GM12892 (cell line): ENCODE results near the gene FIGLA.

ENCODE experiments used
- DNase-seq: peaks from one replicate; pipeline ENCODE4 v3.0.0; 2011; ENCODE audit not compliant: insufficient read length
- FAIRE-seq: peaks from 2 replicates; lab custom pipeline; 2011; peaks lifted over from hg19 to GRCh38; lab: Jason Lieb, UNC
- POLR2A ChIP-seq: IDR thresholded peaks from 2 replicates; pipeline ENCODE4 v1.6.1; 2011; ENCODE audit warnings: low read depth, low read length, control low read depth
- POLR2AphosphoS5 ChIP-seq: IDR thresholded peaks from 2 replicates; pipeline ENCODE4 v1.6.1; 2011; ENCODE audit warnings: low read depth, low read length, control low read depth
- TAF1 ChIP-seq: IDR thresholded peaks from 2 replicates; pipeline ENCODE4 v1.6.1; 2011; ENCODE audit warnings: low read depth, mild to moderate bottlenecking, control low read depth, low read length, borderline replicate concordance

FIGLA gene

GRCh38 chr2:70828115-70828514 lies 37.7 kb upstream of the FIGLA start:
- FAIRE-seq: no peak
- TF ChIP-seq TAF1 (no peak), POLR2AphosphoS5 (no peak), POLR2A (no peak)
- no peak for DNase-seq

- DNase-seq (no peak), FAIRE-seq (no peak)
- TF ChIP-seq POLR2AphosphoS5 (no peak), POLR2A (no peak), TAF1 (no peak)
These were observed 36.9 kb upstream of the FIGLA start for GRCh38 chr2:70827388-70827787.

GRCh38 chr2:70826696-70827350 lies 36.4 kb upstream of the FIGLA start:
- no peak for DNase-seq
- TF ChIP-seq POLR2A (no peak), TAF1 (no peak), POLR2AphosphoS5 (no peak)
- no peak for FAIRE-seq

GRCh38 chr2:70823249-70823648 lies 32.8 kb upstream of the FIGLA start:
- TF ChIP-seq POLR2A: no peak
- TF ChIP-seq TAF1: no peak
- no peak for TF ChIP-seq POLR2AphosphoS5
- DNase-seq (no peak), FAIRE-seq (no peak)

GRCh38 chr2:70822843-70823242 lies 32.4 kb upstream of the FIGLA start:
- DNase-seq (no peak), FAIRE-seq (no peak)
- no peak for TF ChIP-seq POLR2AphosphoS5
- TF ChIP-seq POLR2A: no peak
- no peak for TF ChIP-seq TAF1

GRCh38 chr2:70820499-70820898 lies 30.1 kb upstream of the FIGLA start, which contains the start of gene CLEC4F:
TSS of gene CLEC4F (minus strand) at chr2:70820599. CDS start at chr2:70820523, 76 bp downstream.
- TF ChIP-seq TAF1 (no peak), POLR2A (no peak), POLR2AphosphoS5 (no peak)
- DNase-seq (no peak), FAIRE-seq (no peak)

- DNase-seq (no peak), FAIRE-seq (no peak)
These were observed 27.0 kb upstream of the FIGLA start for GRCh38 chr2:70817284-70817954.

GRCh38 chr2:70816726-70817125 lies 26.3 kb upstream of the FIGLA start:
- TF ChIP-seq TAF1 (no peak), POLR2AphosphoS5 (no peak), POLR2A (no peak)
- FAIRE-seq (no peak), DNase-seq (no peak)

More at GRCh38 chr2:70817284-70817954, 27.0 kb upstream of the FIGLA start:
- TF ChIP-seq TAF1: no peak
- TF ChIP-seq POLR2A: no peak
- no peak for TF ChIP-seq POLR2AphosphoS5

- no peak for DNase-seq
- FAIRE-seq: no peak
- TF ChIP-seq POLR2AphosphoS5 (no peak), POLR2A (no peak)
These were observed 18.8 kb upstream of the FIGLA start for GRCh38 chr2:70808983-70809958.

GRCh38 chr2:70807828-70808118 lies 17.3 kb upstream of the FIGLA start:
- FAIRE-seq (no peak), DNase-seq (no peak)
- TF ChIP-seq POLR2AphosphoS5 (no peak), POLR2A (no peak)

GRCh38 chr2:70807102-70807827 lies 16.8 kb upstream of the FIGLA start:
- DNase-seq (no peak), FAIRE-seq (no peak)
- no peak for TF ChIP-seq POLR2A
- TF ChIP-seq TAF1: no peak
- no peak for TF ChIP-seq POLR2AphosphoS5
